GM18861 (cell line): ENCODE data around the gene PARM1.

Experiments used
- ATAC-seq: cut with Tn5 transposase; IDR thresholded peaks from one replicate; pipeline ENCODE4 v1.9.1; 2021; ENCODE audit not compliant: unreplicated experiment

The PARM1 gene

DNA sequence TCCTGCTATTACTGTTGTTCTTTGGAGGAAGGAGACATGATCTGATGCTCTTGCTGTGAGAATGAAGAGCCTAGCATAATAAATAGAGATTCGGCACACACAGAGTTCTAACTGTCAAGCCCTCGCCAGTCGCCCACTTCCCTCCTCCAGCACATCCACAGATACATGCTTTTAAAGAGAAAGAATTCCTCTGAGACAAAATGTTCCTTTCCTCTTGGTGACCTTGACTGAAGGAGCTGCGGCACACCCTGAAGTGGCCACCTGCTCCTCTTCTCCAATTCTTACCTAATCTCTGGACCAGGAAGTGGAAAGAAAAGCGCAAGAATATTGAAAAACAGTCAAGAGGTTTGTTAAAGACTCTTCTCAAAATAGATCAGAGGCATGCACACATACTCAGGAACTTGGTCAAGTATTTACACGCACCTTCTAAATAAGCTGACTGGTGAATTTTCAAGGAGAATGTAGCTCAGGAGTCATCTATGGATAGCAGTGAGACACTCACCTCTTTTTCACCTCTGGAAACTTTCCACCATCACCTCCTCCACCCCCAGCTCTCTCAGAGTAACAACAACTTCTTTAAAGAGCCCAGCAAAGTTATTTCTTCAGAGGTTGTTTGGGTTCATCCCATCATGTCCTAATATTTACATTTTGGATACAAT lies 95.4 kb downstream of the PARM1 start:
- no peak for ATAC-seq

DNA sequence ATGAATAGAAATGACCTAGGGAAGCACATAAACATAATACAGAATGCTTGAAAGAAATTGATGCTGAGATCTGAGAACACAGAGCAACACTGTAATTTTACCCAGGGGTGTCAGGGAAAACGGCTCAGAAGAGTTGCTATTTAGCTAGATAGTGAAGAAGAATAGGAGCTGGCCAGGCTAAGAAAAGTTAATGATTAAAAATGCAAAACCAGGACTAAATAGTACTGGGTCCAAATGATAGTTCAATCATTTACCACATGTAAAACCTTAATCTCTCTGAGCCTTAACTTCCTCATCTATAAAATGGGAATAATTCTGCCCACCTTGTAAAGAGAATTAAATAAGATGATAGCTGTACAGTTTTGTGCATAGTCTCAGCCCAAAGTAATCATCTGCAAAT lies 97.1 kb downstream of the PARM1 start:
- ATAC-seq = no peak

DNA sequence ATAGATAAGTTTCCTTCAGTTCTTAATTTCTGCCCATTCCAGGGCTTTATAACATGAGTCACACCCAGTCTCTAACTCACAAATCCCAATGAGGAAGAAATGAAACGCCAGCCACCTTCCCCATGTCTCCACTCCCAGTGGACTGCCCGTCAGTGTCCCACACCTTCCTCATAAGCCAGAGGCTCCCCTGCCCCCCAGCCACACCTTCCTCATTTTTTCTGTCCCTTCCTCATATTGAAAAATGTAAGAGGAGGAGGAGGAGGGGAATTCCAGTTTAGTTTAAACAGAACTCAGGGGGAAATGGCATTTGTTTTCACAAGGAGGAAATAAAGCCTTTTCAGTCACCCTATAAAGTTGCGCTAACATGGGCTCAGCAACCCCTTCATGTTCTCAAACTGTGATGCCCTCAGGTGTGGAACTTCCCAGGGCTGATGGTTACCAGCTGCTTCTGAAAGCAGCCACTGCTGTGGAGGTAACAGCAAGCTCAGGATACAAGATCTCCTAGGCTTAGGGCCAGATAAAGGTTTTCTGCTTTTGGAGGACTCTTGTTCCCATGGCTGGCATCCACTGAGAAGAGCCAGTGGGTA lies 97.8 kb downstream of the PARM1 start:
- ATAC-seq = no peak

- ATAC-seq = no peak
Observed at GRCh38 chr4:75031775-75032174, 98.9 kb downstream of the PARM1 start.

GRCh38 chr4:75034523-75034922 lies 101.6 kb downstream of the PARM1 start:
- ATAC-seq = no peak

GRCh38 chr4:75035321-75035720 lies 102.4 kb downstream of the PARM1 start:
- ATAC-seq = no peak

- no peak for ATAC-seq
Observed at GRCh38 chr4:75036046-75036830, 103.3 kb downstream of the PARM1 start.

DNA sequence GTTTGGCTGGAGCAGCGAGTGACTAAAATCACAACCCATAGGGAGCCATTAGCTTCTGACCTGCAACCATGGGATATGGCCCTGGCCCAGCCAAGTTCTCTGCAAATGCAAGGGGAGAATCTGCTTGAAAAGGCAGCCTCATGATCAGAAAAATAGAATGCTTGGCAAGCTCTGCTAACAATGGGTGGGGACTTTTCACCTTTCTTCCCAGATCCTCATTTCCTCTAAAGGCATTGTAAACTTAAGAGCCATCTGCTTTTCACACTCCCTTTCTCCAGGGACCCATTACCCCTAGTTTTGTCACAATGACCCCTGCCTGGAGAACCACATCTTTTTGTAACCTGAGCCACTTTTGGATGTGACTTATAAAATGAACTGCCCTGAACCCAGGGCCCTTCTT lies 104.3 kb downstream of the PARM1 start:
- ATAC-seq = no peak

- ATAC-seq = no peak
Observed at GRCh38 chr4:75038376-75038775, 105.5 kb downstream of the PARM1 start.

DNA sequence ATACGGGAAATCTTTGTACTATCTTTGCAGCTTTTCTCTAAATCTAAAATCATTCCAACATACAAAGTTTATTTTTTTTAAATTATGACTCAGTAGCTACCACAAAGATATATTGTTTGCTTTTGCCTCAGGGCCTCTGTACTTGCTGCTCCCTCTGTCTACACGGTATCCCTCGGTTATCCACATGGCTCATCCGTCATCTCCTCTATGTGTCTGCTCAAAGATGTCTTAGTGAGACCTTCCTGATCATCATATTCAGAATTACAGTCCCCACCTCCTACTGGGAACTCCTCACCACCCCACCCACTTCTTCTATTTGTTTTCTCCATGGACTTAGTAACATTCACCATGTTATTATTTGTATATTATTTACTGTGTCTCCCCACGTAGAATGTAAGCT lies 107.8 kb downstream of the PARM1 start:
- ATAC-seq = no peak

DNA sequence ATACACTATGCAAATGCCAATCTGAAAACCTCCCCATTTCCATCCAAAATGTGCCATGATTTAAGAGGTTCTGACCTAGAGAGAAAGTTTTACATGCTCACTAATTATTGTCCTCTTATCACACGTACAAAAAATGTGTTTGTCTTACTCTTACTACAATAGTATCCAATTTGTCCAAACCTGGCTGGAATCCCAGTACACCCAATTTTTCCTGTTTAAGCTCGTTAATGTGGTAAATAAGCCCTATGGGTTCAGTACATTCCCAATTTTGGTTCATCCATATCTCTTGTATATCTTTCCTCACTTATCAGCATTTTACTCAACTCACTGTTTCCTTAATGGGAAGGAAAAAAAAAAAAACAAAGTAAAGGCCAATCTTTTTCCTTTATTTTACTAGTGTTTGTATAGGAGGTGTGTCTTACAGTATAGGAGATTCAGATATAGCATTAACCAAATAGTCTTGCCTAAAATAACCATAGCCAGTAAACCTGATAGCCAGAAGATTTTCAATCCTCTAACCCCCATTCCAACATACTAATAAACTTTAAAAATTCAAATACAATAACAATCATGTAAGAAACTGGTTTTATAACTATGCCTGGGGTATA lies 109.8 kb downstream of the PARM1 start:
- ATAC-seq = no peak

DNA sequence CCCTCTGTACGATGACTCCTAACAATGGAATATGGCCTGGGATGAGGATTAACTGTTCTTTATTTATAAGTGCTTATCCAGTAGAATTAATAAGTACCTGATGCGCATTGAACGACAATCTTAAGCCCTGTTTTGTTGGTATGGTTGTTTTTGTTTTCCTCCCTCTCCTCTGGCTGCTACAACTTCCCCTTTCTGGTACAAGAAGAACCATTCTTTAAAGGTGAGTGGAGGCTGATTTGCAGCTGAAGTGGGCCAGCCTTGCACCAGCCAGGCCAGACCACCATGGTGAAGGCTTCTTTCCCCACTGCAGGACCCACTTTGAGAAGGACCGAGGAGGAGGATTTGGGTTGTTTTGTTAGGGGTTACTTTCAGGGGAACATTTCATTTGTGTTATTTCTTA lies 113.3 kb downstream of the PARM1 start:
- no peak for ATAC-seq

- no peak for ATAC-seq
Observed at GRCh38 chr4:75046641-75047040, 113.7 kb downstream of the PARM1 start.

DNA sequence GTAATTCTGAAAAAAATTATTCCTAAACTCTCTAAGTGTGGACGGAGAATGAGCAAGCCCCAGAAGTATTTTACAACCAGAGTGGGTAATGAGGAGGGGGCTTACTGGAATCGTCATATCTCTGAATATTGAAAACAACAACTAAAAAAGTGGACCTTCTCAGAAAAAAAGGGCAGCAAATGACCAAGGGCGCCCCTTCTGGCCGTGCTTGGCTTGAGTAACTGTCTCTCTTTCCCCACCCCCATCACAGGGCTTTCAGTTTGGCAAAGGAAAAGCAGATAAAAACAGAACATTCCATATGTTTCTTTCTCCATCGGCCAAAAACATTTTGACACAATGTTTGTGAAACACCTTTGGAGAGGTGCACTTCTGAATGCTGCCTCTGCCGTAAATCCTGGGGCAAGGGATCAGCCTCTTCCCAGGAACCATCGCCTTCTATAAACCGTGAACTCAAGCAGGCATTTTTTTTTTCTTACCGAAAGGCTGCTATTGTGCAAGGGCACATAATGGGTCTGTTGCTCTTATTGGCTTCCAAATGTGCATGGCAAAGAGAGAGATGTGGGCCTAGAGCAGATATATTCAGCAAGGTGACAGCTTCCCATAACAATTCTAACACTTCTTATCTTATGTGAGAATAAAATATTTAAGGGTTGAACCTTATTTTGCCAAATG lies 115.4 kb downstream of the PARM1 start:
- no peak for ATAC-seq

DNA sequence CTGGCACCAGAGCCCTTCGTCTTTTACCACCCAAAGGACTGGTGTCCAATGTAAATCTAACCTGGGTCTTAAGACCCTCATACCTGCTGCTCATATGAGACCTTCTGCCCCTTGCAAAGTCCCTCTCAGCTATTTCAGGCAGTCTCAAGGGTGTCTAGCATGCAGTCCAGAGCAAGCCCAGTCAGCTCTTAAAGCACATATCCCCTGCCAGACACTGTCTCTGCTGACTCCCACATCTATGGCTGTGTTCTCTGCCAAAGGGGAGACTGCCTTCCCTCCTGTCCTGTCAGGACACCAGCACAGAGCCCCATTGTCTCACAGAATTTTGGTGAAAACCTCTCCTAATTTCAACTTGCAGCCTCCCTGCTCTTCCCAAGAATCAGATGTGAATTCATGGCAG lies 118.5 kb downstream of the PARM1 start:
- ATAC-seq = no peak

DNA sequence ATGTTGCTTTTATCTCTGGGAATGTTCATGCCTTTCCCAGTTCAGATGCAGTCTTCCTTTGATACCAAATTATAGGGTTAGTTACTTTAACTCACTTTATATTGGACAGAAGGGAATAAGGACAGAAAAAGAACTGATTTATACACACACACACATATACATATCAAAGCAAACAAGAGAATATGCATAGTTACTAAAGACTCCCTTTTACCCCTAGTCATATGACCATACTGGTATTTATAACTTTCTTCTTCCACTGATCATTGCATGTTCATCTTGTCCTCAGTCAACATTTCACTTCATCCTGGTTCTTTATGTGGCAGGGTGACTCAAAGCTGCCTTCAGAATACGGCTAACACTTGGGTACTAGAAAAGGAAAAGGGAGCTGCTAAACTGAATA lies 120.4 kb downstream of the PARM1 start:
- no peak for ATAC-seq

- ATAC-seq = no peak
Observed at GRCh38 chr4:75054078-75054477, 121.2 kb downstream of the PARM1 start.

DNA sequence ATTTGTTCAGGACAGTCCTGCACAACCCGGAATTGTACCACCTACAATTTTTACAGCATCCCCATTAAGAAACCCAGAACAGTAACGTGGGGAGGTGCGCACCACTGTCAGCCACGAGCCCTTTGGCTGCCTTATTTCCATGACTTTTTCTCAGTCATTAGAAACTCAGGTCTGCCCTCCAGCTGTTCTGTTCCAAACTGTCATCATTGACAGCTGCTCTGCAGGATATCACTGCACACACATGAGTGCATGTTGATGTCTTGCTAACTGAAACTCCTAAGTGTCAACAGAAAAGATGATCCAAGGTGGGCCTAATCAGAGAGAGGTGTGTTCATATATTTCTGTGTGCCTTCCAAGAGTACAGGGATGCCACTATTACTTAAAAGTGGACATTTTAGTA lies 123.4 kb downstream of the PARM1 start:
- no peak for ATAC-seq

DNA sequence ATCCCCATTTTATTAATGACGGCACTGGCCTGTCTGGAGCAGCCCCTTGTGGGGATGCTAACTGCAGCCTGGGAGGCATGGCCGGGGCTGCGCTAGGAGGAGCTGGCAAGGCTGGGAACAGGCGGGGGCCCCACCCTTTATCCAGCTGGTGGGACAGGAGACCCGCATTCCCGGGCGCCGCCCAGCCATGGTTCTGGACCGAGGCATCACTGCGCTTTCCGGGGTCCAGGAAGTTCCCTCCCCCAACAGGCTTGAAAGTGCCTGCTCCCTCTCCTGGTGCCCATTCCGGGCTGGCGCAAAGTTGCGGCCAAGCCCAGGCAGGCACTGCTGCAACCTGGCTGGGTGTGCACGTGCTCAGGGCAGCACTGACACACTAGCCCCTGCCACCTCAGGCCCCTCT lies 124.5 kb downstream of the PARM1 start:
- ATAC-seq = no peak

- ATAC-seq = no peak
Observed at GRCh38 chr4:75058486-75058885, 125.6 kb downstream of the PARM1 start.

DNA sequence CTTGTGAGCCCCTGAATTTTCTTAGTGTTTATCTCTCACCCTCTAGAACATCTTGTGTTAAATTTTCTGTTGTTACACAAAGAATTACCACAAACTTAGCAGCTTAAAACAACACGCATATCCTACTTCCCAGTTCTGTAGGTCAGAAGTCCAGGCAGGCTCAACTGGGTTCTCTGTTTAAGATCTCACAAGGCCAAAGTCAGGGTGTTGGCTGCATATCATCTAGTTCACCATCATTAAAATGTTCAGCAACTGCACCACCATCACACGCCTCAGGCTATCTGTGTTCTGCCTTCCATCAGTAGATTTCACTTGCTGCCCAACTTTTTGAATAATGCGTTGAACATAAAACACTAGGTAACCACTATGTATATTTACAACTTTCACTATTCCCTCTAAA lies 130.5 kb downstream of the PARM1 start:
- ATAC-seq = no peak
